Iris pigment epithelial cell (primary cell): ENCODE data around the gene SYNJ2BP.

Experiments used
- DNase-seq: peaks from one replicate; pipeline ENCODE4 v3.0.0-alpha.2; 2011; ENCODE audit warnings: low read depth

Gene SYNJ2BP

GRCh38 chr14:70391493-70392391 lies 25.1 kb downstream of the SYNJ2BP start:
- no peak for DNase-seq

GRCh38 chr14:70382536-70382935 lies 34.4 kb downstream of the SYNJ2BP start:
- DNase-seq: no peak

GRCh38 chr14:70380824-70381223 lies 36.1 kb downstream of the SYNJ2BP start:
- no peak for DNase-seq

GRCh38 chr14:70378696-70379095 lies 38.2 kb downstream of the SYNJ2BP start:
- no peak for DNase-seq
